HCT116 (cell line): ENCODE data around the gene CBFA2T3. TPM values are rescaled to one million over a fixed set of nuclear protein-coding genes. Genes with fewer than 3 reads are reported as not detected.

ENCODE experiments used
- ATAC-seq: fragments of 200-7000 bp; cut with Tn5 transposase; 2 replicates; pipeline ENCODE4 v1.9.1; 2020; ENCODE audit warnings: mild to moderate bottlenecking, moderate library complexity
- BruUV-seq: library from RNA; stranded (reverse); fragments of 400-500 nt; replicated peaks from 2 replicates; lab custom pipeline; 2021; lab: Mats Ljungman, UMichigan
- CTCF ChIA-PET: fragments of 300-600 bp; sonication (Branson Sonifier 250); formaldehyde crosslinking; loops from one replicate; lab custom pipeline; 2021; ENCODE audit warnings: antibody characterized with exemption; lab: Charles Lee
- POLR2A ChIA-PET: fragments of 300-600, 350-600 bp; sonication (Branson Sonifier 250); formaldehyde crosslinking; loops from one replicate; lab custom pipeline; 2021; ENCODE audit warnings: antibody characterized with exemption; lab: Charles Lee
- RAD21 ChIA-PET, 2 experiments: fragments of 300-600 bp; sonication (Branson Sonifier 250); formaldehyde crosslinking; loops; one replicate each; lab custom pipeline; 2023; ENCODE audit warnings: low total read pairs in 2 of 2; ENCODE audit not compliant: uncharacterized antibody in 2 of 2, unreplicated experiment in 2 of 2, low non-redundant PET in 1 of 2; lab: Charles Lee
- DNase-seq: peaks from one replicate; pipeline ENCODE4 v3.0.0-alpha.2; 2010; ENCODE audit warnings: low read depth, low spot score
- H2AFZ ChIP-seq: fragments of 200-600 bp; shearing (Covaris generic), sonication (generic); 2 replicates; pipeline ENCODE4 v1.6.1; 2017; ENCODE audit warnings: low read depth, mixed run types, mixed read lengths, antibody characterized with exemption, low read length; ENCODE audit not compliant: poor library complexity, severe bottlenecking
- H3K27ac ChIP-seq: 2 replicates; pipeline ENCODE4 v1.5.1; 2012; ENCODE audit warnings: low read depth, low read length
- H3K27me3 ChIP-seq: fragments of 200-600 bp; sonication (generic); 2 replicates; pipeline ENCODE4 v1.6.1; 2016; ENCODE audit warnings: mixed run types, low read length, mixed read lengths; ENCODE audit not compliant: insufficient read depth
- H3K36me3 ChIP-seq, 2 experiments: fragments of 200-500 bp in 1 of 2; fragments of 200-600 bp in 1 of 2; sonication (Bioruptor generic) in 1 of 2; sonication (generic) in 1 of 2; 2 replicates each; pipeline versions ENCODE4 v1.5.1 to v1.6.1; 2014 to 2016; ENCODE audit warnings: low read length in 2 of 2, inconsistent platforms in 1 of 2, mixed read lengths in 1 of 2, mixed run types in 1 of 2; ENCODE audit not compliant: insufficient read depth in 2 of 2, control insufficient read depth in 1 of 2
- H3K4me1 ChIP-seq, 2 experiments: fragments of 200-600 bp in 1 of 2; sonication (generic) in 1 of 2; 2 replicates each; pipeline versions ENCODE4 v1.5.1 to v1.6.1; 2012 to 2017; ENCODE audit warnings: low read length in 2 of 2, inconsistent platforms in 1 of 2, mild to moderate bottlenecking in 1 of 2, mixed read lengths in 1 of 2, mixed run types in 1 of 2, moderate library complexity in 1 of 2; ENCODE audit not compliant: insufficient read depth in 2 of 2, control insufficient read depth in 1 of 2
- H3K4me2 ChIP-seq: fragments of 200-600 bp; sonication (generic); 2 replicates; pipeline ENCODE4 v1.6.1; 2017; ENCODE audit warnings: mixed run types, low read length, mixed read lengths
- H3K4me3 ChIP-seq, 2 experiments: fragments of 200-600 bp in 1 of 2; sonication (generic) in 1 of 2; replicated peaks in 1 of 2; 2 replicates each; pipeline ENCODE4 v1.5.1; 2011 to 2016; ENCODE audit warnings: low read length in 2 of 2, control low read depth in 1 of 2, low read depth in 1 of 2, mild to moderate bottlenecking in 1 of 2, mixed read lengths in 1 of 2, mixed run types in 1 of 2
- H3K79me2 ChIP-seq: fragments of 200-600 bp; sonication (generic); 2 replicates; pipeline ENCODE4 v1.6.1; 2017; ENCODE audit warnings: mild to moderate bottlenecking, mixed run types, low read length, moderate library complexity, mixed read lengths; ENCODE audit not compliant: insufficient read depth
- H3K9ac ChIP-seq: fragments of 200-600 bp; sonication (generic); 2 replicates; pipeline ENCODE4 v1.6.1; 2016; ENCODE audit warnings: low read length, mixed read lengths
- H3K9me2 ChIP-seq: fragments of 200-600 bp; sonication (generic), shearing (Covaris generic); 2 replicates; pipeline ENCODE4 v1.6.1; 2017; ENCODE audit warnings: mixed run types, mild to moderate bottlenecking, moderate library complexity; ENCODE audit not compliant: insufficient read depth
- H3K9me3 ChIP-seq, 2 experiments: fragments of 200-500 bp in 1 of 2; fragments of 200-600 bp in 1 of 2; sonication (Bioruptor generic) in 1 of 2; sonication (generic) in 1 of 2; 2 replicates each; pipeline ENCODE4 v1.6.1; 2014 to 2017; ENCODE audit warnings: low read length in 2 of 2, mixed read lengths in 2 of 2, inconsistent platforms in 1 of 2, low read depth in 1 of 2, mild to moderate bottlenecking in 1 of 2, mixed run types in 1 of 2, moderate library complexity in 1 of 2; ENCODE audit not compliant: control insufficient read depth in 1 of 2, insufficient read depth in 1 of 2
- H4K20me1 ChIP-seq: fragments of 200-600 bp; sonication (generic), shearing (Covaris generic); 2 replicates; pipeline ENCODE4 v1.6.1; 2017; ENCODE audit warnings: mixed run types, mild to moderate bottlenecking, moderate library complexity; ENCODE audit not compliant: insufficient read depth
- POLR2AphosphoS5 ChIP-seq: IDR thresholded peaks from 2 replicates; pipeline ENCODE4 v1.6.1; 2011; ENCODE audit warnings: mild to moderate bottlenecking, low read depth, low read length, moderate library complexity
- REST ChIP-seq: IDR thresholded peaks from 2 replicates; pipeline ENCODE4 v1.6.1; 2012; ENCODE audit warnings: low read depth
- TCF7L2 ChIP-seq: IDR thresholded peaks from 2 replicates; pipeline ENCODE4 v1.7.0; 2011; ENCODE audit warnings: borderline replicate concordance, inconsistent platforms; ENCODE audit not compliant: insufficient read depth, insufficient read length; ENCODE audit errors: extremely low read depth
- YY1 ChIP-seq: IDR thresholded peaks from 2 replicates; pipeline ENCODE4 v1.6.1; 2011; ENCODE audit warnings: low read length, low read depth, moderate library complexity, mild to moderate bottlenecking; ENCODE audit not compliant: insufficient replicate concordance; ENCODE audit errors: extremely low read depth
- ZBTB33 ChIP-seq: IDR thresholded peaks from 2 replicates; pipeline ENCODE4 v1.6.1; 2011; ENCODE audit warnings: mild to moderate bottlenecking, low read length, moderate library complexity; ENCODE audit not compliant: insufficient replicate concordance; ENCODE audit errors: extremely low read depth
- ZFX ChIP-seq: fragments of 450-650 bp; IDR thresholded peaks from 2 replicates; pipeline ENCODE4 v1.6.1; 2017
- intact Hi-C: fragments of 100-400 bp; cut with micrococcal nuclease; formaldehyde crosslinking; loops from 2 replicates; pipeline ENCODE4 v1.10.0; 2022
- total RNA-seq: library from RNA; stranded (reverse); gene quantifications from one replicate; pipeline ENCODE4 v1.2.1, GENCODE V29; 2021; ENCODE audit not compliant: unreplicated experiment

Gene CBFA2T3
- total RNA-seq, 1 experiment from 2014 or later: 19.1 TPM

- no TSS peak for BruUV-seq
- intact Hi-C loops: loop anchor here (2.0 to 5.0 kb wide), 2 partner anchors 111 to 276 kb away; partner anchors contain the start of gene ZNF778
- Histone ChIP-seq H3K36me3 (no peaks in the 10 kb centered on the region), H3K9me2 (no peaks in the 10 kb centered on the region), H3K4me2 (peak overlapping the region; percentile 94), H3K9me3 (no peaks in the 10 kb centered on the region), H4K20me1 (no peaks in the 10 kb centered on the region), H3K27me3 (no peaks in the 10 kb centered on the region), H3K4me3 (peak overlapping the region; percentile 60 to 78), H2AFZ (no peak overlapping the region), H3K79me2 (peaks cover 7% of the 10 kb centered on the region; the same call in 1 of the 2 replicates), H3K9ac (peak overlapping the region; percentile 73), H3K4me1 (peaks cover 0 to 24% of the 10 kb centered on the region in 2 experiments; a peak in 2 of 4 replicates), H3K27ac (peak overlapping the region; percentile 53; the same call in 1 of the 2 replicates)
- CTCF ChIA-PET: interaction anchor here (0.6 to 1.4 kb wide), 7 partner anchors 11 to 306 kb away, joined by 3 to 7 read pairs (median 4); partner anchors contain the start of gene ACSF3
- ATAC-seq: peak; percentile 75
- TF ChIP-seq POLR2AphosphoS5 (peak; percentile 52), YY1 (peak; percentile 48), ZFX (peak; percentile 62; the same call in 1 of the 2 replicates), TCF7L2 (peak; percentile 22), REST (no peak), ZBTB33 (peak; percentile 29)
- POLR2A ChIA-PET: interaction anchor here (1.3 kb wide), 1 partner anchor 230 kb away, joined by 5 read pairs; the partner anchor contains the start of gene CDH15
- RAD21 ChIA-PET: interaction anchor here (0.6 to 0.7 kb wide), 4 partner anchors 50 to 363 kb away, joined by 4 to 5 read pairs (median 5); partner anchors contain the start of genes CDH15 (in 1 of the 2) and TRAPPC2L (in 1 of the 2)
- DNase-seq: no peak
These were observed 35.9 kb downstream of the CBFA2T3 start for GRCh38 chr16:88940862-88941817.
